Vagina (tissue), 2 donors: ENCODE results near the gene HTR3D. TPM values are rescaled to one million over a fixed set of nuclear protein-coding genes. Genes with fewer than 3 reads are reported as not detected.
"Not testable (repeated sequence)": the region's sequence is repeated elsewhere in the genome, so short reads cannot be mapped to it uniquely, and the experiment has no call there.

Experiments
- DNase-seq, 2 donors: peaks; one replicate each; pipeline ENCODE4 v3.0.0-alpha.2; 2017; ENCODE audit errors: extremely low spot score in 2 of 2
- H3K27ac ChIP-seq: fragments of 200-600 bp; sonication (generic); one replicate; pipeline ENCODE4 v1.5.1; 2019
- H3K27me3 ChIP-seq: fragments of 200-600 bp; sonication (generic); one replicate; pipeline ENCODE4 v1.5.1; 2019
- H3K36me3 ChIP-seq, 2 donors: fragments of 200-600 bp; sonication (generic); one replicate each; pipeline ENCODE4 v1.5.1; 2017 to 2019
- H3K4me1 ChIP-seq: fragments of 200-600 bp; sonication (generic); one replicate; pipeline ENCODE4 v1.5.1; 2019
- H3K4me3 ChIP-seq, 2 donors: fragments of 200-600 bp; sonication (generic); 1 replicate in 1 of 2; 2 replicates in 1 of 2; pipeline ENCODE4 v1.5.1; 2016 to 2019
- H3K9me3 ChIP-seq: fragments of 200-600 bp; sonication (generic); one replicate; pipeline ENCODE4 v1.5.1; 2019
- CTCF ChIP-seq, 3 experiments: fragments of 450-650 bp in 2 of 3; fragments of 200-600 bp in 1 of 3; sonication (generic) in 1 of 3; IDR thresholded peaks; one replicate each; pipeline ENCODE4 v1.5.1; 2017 to 2019; ENCODE audit warnings: antibody characterized with exemption in 3 of 3, mild to moderate bottlenecking in 2 of 3, moderate library complexity in 2 of 3
- POLR2A ChIP-seq, 2 donors: fragments of 450-650 bp; IDR thresholded peaks; one replicate each; pipeline ENCODE4 v1.6.1; 2017; ENCODE audit warnings: antibody characterized with exemption in 2 of 2, mild to moderate bottlenecking in 2 of 2, moderate library complexity in 2 of 2
- POLR2AphosphoS5 ChIP-seq, 2 donors: sonication (generic); formaldehyde crosslinking; IDR thresholded peaks; one replicate each; pipeline ENCODE4 v1.9.0; 2017; ENCODE audit warnings: antibody characterized with exemption in 2 of 2, mild to moderate bottlenecking in 2 of 2, low read depth in 1 of 2; ENCODE audit not compliant: insufficient read depth in 1 of 2
- intact Hi-C: fragments of 100-400 bp; cut with DNase I; formaldehyde crosslinking; loops from one replicate; pipeline ENCODE4 v1.15.1; 2023
- total RNA-seq: library from RNA; depleted of rRNA; stranded (reverse); fragments of >200 nt; gene quantifications from one replicate; pipeline ENCODE4 v1.2.3, GENCODE V29; 2016

The HTR3D gene
- total RNA-seq, 1 donor from 2014 or later, result not detected

DNA sequence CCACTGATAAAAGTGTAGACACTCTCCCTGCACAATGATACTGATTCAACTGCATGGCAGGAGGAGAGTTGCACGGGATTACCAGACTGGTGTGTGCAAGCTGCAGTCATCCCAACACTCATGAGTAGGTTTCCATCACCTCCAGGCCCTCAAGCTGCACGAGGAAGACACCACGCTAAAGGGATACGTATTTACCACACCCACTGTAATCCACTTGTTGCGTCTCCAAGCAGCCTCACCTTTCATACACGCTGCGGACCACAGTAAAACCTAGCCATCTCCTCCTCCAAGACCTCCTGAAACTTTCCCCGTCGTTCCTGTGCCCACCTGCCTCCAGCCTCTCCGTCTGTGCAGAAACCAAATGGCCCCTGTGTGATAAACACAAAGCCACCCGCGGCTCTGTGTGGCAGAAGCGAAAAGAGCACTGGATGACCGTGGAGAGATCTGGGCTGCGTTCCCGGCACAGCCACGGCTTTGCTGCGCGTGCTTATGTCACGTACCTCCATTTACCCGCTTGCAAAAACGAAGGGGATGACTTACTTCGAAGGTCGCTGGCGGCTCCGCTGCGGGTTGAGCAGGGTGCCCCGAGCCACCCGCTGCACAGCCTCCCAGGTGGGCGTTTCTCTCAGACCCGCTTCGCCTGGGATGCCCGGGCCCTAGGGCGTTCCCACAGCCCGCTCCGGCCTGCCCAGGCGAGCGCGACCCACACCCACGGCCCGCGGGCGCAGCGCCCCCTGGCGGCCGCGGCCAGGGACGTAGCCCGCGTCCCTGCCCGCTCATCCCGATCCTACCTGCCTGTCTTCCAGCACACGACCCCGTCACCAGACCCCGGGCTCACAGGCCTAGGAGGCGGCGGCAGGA, 14.5 kb upstream of the HTR3D start:
- Histone ChIP-seq H3K9me3 (no peaks in the 10 kb centered on the region), H3K27me3 (no peaks in the 10 kb centered on the region), H3K4me3 (peak overlapping the region; percentile 93 to 97), H3K36me3 (peaks cover 0 to 3% of the 10 kb centered on the region in 2 donors), H3K4me1 (peaks cover 30% of the 10 kb centered on the region), H3K27ac (peak overlapping the region; percentile 85)
- peak in 1 of 2 donors; percentile 86 for DNase-seq
- TF ChIP-seq POLR2A (IDR thresholded peaks at IDR 0.05) (no peak), CTCF (IDR thresholded peaks at IDR 0.05) (peak; percentile 75 to 97 (median 89))
- intact Hi-C loops, result loop anchor here (10.0 kb wide), 1 partner anchor 122 kb away; no protein-coding TSS in a partner anchor

DNA sequence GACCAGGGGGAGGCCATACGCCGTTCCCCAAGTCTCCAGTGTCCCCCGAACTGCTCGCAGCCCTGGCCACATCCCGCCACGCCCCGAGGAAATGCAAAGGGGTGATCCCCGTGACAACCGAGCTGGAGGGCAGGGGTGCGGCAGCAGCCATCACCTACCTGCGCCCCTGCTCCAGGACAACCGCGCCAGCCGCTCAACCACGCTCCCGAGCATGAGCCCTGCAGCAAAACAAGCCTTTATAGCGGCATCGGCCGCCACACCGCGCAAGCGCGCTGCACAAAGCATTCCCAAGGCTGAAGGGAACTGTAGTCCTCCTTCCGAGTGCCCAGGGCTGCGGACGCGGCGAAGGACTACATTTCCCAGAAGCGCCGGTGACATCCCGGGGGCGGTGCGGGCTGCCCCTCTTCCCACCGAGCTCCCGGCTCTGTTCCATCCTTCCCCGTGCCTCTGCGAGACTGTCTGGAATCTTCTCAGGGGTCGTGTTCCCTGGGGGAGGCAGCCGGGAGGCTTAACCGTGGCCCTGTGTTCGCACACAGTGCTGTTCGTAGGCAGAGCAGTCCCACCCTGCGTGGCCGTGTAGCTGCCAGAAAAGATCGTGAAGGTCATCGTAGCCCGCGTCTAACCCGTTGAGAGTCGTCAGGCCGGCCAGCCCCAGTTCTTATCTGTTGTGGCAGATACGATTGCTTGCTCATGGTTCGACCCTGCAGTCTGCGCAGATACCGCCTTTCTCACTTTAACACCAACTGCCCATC, 13.7 kb upstream of the HTR3D start, which contains the start of gene ABCC5:
TSS of gene ABCC5 (minus strand) at position 213 of the 752 bp plus-strand sequence. CDS start 3,492 bp downstream, outside the sequence.
- Histone ChIP-seq H3K9me3 (no peaks in the 10 kb centered on the region), H3K36me3 (peaks cover 0 to 3% of the 10 kb centered on the region in 2 donors), H3K27ac (peak within 1 kb of the TSS; percentile 85), H3K4me1 (peaks cover 30% of the 10 kb centered on the region), H3K27me3 (no peaks in the 10 kb centered on the region), H3K4me3 (peak within 1 kb of the TSS; percentile 93 to 97)
- intact Hi-C loops, result loop anchor here (10.0 kb wide), 1 partner anchor 123 kb away; no protein-coding TSS in a partner anchor
- peak in 1 of 2 donors; percentile 90 for DNase-seq
- TF ChIP-seq CTCF (IDR thresholded peaks at IDR 0.05) (peak in 1 of 3 experiments; percentile 31), POLR2A (IDR thresholded peaks at IDR 0.05) (no peak), POLR2AphosphoS5 (IDR thresholded peaks at IDR 0.05; ENCODE audit: insufficient read depth in 1 of 2, low read depth in 1 of 2) (peak; percentile 78 to 89)

DNA sequence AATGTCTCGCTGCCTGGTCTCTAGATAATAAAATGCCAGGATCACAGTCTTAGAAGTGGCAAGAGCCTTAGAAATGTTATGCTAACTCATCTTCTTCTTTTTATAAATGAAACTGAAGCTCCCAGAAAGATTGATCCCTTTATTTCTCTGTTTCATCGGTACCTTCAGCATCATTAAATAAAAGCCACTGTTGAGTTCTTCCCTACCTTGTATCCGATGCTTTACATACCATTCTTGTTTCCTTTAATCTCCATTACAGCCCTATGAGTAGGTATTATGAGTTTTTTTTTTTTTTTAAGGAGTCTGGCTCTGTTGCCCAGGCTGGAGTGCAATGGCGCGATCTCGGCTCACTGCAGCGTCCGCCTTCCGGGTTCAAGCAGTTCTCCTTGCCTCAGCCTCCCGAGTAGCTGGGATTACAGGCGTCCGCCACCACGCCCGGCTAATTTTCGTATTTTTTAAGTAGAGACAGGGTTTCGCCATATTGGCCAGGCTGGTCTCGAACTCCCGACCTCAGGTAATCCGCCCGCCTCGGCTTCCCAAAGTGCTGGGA, 13.0 kb upstream of the HTR3D start:
- no peak for DNase-seq
- intact Hi-C loops, result loop anchor here (10.0 kb wide), 1 partner anchor 124 kb away; no protein-coding TSS in a partner anchor
- Histone ChIP-seq H3K4me3 (peak overlapping the region; percentile 93 to 97), H3K27me3 (no peaks in the 10 kb centered on the region), H3K36me3 (peaks cover 0 to 2% of the 10 kb centered on the region in 2 donors), H3K9me3 (no peaks in the 10 kb centered on the region), H3K27ac (peak overlapping the region; percentile 85), H3K4me1 (peaks cover 30% of the 10 kb centered on the region)
- no peak for TF ChIP-seq POLR2AphosphoS5 (IDR thresholded peaks at IDR 0.05; ENCODE audit: insufficient read depth in 1 of 2, low read depth in 1 of 2)
- TF ChIP-seq CTCF (IDR thresholded peaks at IDR 0.05), result no peak
- no peak for TF ChIP-seq POLR2A (IDR thresholded peaks at IDR 0.05)

GRCh38 chr3:184022323-184022722, 9.2 kb upstream of the HTR3D start:
- no peak overlapping the region for H3K4me3 ChIP-seq
- H3K27me3 ChIP-seq, result no peaks in the 10 kb centered on the region
- intact Hi-C loops, result no loop called here
- no peaks in the 10 kb centered on the region for H3K36me3 ChIP-seq
- DNase-seq, result no peak
- no peaks in the 10 kb centered on the region for H3K9me3 ChIP-seq
- H3K4me1 ChIP-seq, result peaks cover 4% of the 10 kb centered on the region
- no peak for TF ChIP-seq CTCF (IDR thresholded peaks at IDR 0.05)
- TF ChIP-seq POLR2AphosphoS5 (IDR thresholded peaks at IDR 0.05; ENCODE audit: insufficient read depth in 1 of 2, low read depth in 1 of 2), result no peak
- no peak for TF ChIP-seq POLR2A (IDR thresholded peaks at IDR 0.05)
- H3K27ac ChIP-seq, result no peak overlapping the region

DNA sequence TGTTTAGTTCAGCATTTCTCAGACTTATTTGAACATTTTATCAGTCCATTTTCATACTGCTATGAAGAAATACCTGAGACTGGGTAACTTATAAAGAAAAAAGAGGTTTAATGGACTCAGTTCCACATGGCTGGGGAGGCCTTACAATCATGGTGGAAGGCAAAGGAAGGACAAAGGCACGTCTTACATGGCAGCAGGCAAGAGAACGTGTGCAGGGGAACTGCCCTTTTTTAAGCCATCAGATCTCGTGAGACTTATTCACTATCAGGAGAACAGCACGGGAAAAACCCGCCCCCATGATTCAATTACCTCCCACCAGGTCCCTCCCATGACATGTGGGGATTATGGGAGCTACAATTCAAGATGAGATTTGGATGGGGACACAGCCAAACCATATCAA, 6.3 kb upstream of the HTR3D start:
- H3K9me3 ChIP-seq, intact Hi-C loops, H3K27me3 ChIP-seq, H3K27ac ChIP-seq, DNase-seq, H3K4me1 ChIP-seq, H3K4me3 ChIP-seq, H3K36me3 ChIP-seq: not testable (repeated sequence)

GRCh38 chr3:184028275-184028890, 3.2 kb upstream of the HTR3D start:
- H3K9me3 ChIP-seq, H3K27ac ChIP-seq, H3K36me3 ChIP-seq, H3K27me3 ChIP-seq, intact Hi-C loops, DNase-seq, H3K4me3 ChIP-seq, H3K4me1 ChIP-seq: not testable (repeated sequence)
